H9 (cell line): ENCODE measurements around the gene ATP1A3. TPM values are rescaled to one million over a fixed set of nuclear protein-coding genes. Genes with fewer than 3 reads are reported as not detected.

Experiments used
- DNase-seq: peaks from one replicate; pipeline ENCODE4 v3.0.0-alpha.2; 2017
- H2AFZ ChIP-seq: one replicate; pipeline ENCODE4 v1.6.1; 2013; ENCODE audit warnings: mild to moderate bottlenecking, low read length, control low read depth, moderate library complexity
- H2AK5ac ChIP-seq: 2 replicates; pipeline ENCODE4 v1.6.1; 2013; ENCODE audit warnings: low read length, control low read depth, mixed read lengths; ENCODE audit not compliant: insufficient read length
- H2BK120ac ChIP-seq: one replicate; pipeline ENCODE4 v1.6.1; 2013; ENCODE audit warnings: low read depth, mild to moderate bottlenecking, low read length, control low read depth, inconsistent platforms; ENCODE audit not compliant: poor library complexity, severe bottlenecking
- H2BK12ac ChIP-seq: 2 replicates; pipeline ENCODE4 v1.6.1; 2013; ENCODE audit warnings: low read length, control low read depth, mixed read lengths, low read depth; ENCODE audit not compliant: insufficient read length
- H2BK15ac ChIP-seq: 2 replicates; pipeline ENCODE4 v1.6.1; 2013; ENCODE audit warnings: low read depth, low read length, control low read depth
- H2BK20ac ChIP-seq: one replicate; pipeline ENCODE4 v1.6.1; 2013; ENCODE audit warnings: low read depth, mild to moderate bottlenecking, low read length, control low read depth, inconsistent platforms; ENCODE audit not compliant: poor library complexity, severe bottlenecking
- H2BK5ac ChIP-seq: 2 replicates; pipeline ENCODE4 v1.6.1; 2013; ENCODE audit warnings: low read length, control low read depth, mixed read lengths; ENCODE audit not compliant: insufficient read length
- H3K14ac ChIP-seq: 2 replicates; pipeline ENCODE4 v1.6.1; 2013; ENCODE audit warnings: low read length, control low read depth; ENCODE audit not compliant: insufficient read depth
- H3K18ac ChIP-seq: 2 replicates; pipeline ENCODE4 v1.6.1; 2013; ENCODE audit warnings: low read depth, mild to moderate bottlenecking, mixed read lengths, low read length, control low read depth; ENCODE audit not compliant: insufficient read length
- H3K23ac ChIP-seq: 2 replicates; pipeline ENCODE4 v1.6.1; 2013; ENCODE audit warnings: low read length, control low read depth, mixed read lengths, low read depth; ENCODE audit not compliant: insufficient read length
- H3K23me2 ChIP-seq: 2 replicates; pipeline ENCODE4 v1.6.1; 2013; ENCODE audit warnings: low read depth, mild to moderate bottlenecking, mixed read lengths, low read length, control low read depth; ENCODE audit not compliant: insufficient read length, poor library complexity, severe bottlenecking
- H3K27ac ChIP-seq: 2 replicates; pipeline ENCODE4 v1.5.1; 2013; ENCODE audit warnings: low read length, control low read depth, mixed read lengths, low read depth; ENCODE audit not compliant: insufficient read length
- H3K27me3 ChIP-seq: 2 replicates; pipeline ENCODE4 v1.6.1; 2013; ENCODE audit warnings: low read length, control low read depth, inconsistent platforms; ENCODE audit not compliant: insufficient read depth
- H3K4ac ChIP-seq: 2 replicates; pipeline ENCODE4 v1.6.1; 2013; ENCODE audit warnings: low read depth, mild to moderate bottlenecking, control low read depth, inconsistent platforms, low read length, moderate library complexity
- H3K4me1 ChIP-seq: 2 replicates; pipeline ENCODE4 v1.6.1; 2013; ENCODE audit warnings: low read length, control low read depth, inconsistent platforms; ENCODE audit not compliant: insufficient read depth
- H3K4me2 ChIP-seq: 2 replicates; pipeline ENCODE4 v1.6.1; 2013; ENCODE audit warnings: low read length, control low read depth, mixed read lengths; ENCODE audit not compliant: insufficient read length, insufficient read depth
- H3K56ac ChIP-seq: 2 replicates; pipeline ENCODE4 v1.6.1; 2013; ENCODE audit warnings: low read depth, mild to moderate bottlenecking, mixed read lengths, low read length, control low read depth; ENCODE audit not compliant: insufficient read length
- H3K79me1 ChIP-seq: 2 replicates; pipeline ENCODE4 v1.6.1; 2013; ENCODE audit warnings: low read depth, mild to moderate bottlenecking, moderate library complexity, low read length, control low read depth, inconsistent platforms; ENCODE audit not compliant: insufficient read depth, poor library complexity, severe bottlenecking
- H3K79me2 ChIP-seq: 2 replicates; pipeline ENCODE4 v1.6.1; 2013; ENCODE audit warnings: low read length, control low read depth, inconsistent platforms; ENCODE audit not compliant: insufficient read depth
- H3K9ac ChIP-seq: 2 replicates; pipeline ENCODE4 v1.6.1; 2013; ENCODE audit warnings: low read length, control low read depth, mixed read lengths; ENCODE audit not compliant: insufficient read length; ENCODE audit errors: extremely low read depth
- H3K9me3 ChIP-seq: one replicate; pipeline ENCODE4 v1.6.1; 2013; ENCODE audit warnings: low read depth, low read length, inconsistent platforms; ENCODE audit not compliant: control insufficient read depth
- H3T11ph ChIP-seq: one replicate; pipeline ENCODE4 v1.6.1; 2013; ENCODE audit warnings: mild to moderate bottlenecking, low read length, control low read depth, inconsistent platforms
- H4K20me1 ChIP-seq: one replicate; pipeline ENCODE4 v1.6.1; 2013; ENCODE audit not compliant: control insufficient read depth, insufficient read length, insufficient read depth
- H4K5ac ChIP-seq: 2 replicates; pipeline ENCODE4 v1.6.1; 2013; ENCODE audit warnings: low read depth, mild to moderate bottlenecking, mixed read lengths, low read length, control low read depth; ENCODE audit not compliant: insufficient read length
- H4K8ac ChIP-seq: replicated peaks from 2 replicates; pipeline ENCODE4 v1.6.1; 2013; ENCODE audit warnings: low read length, control low read depth, mixed read lengths, low read depth; ENCODE audit not compliant: insufficient read length
- H4K91ac ChIP-seq: 2 replicates; pipeline ENCODE4 v1.6.1; 2013; ENCODE audit warnings: low read depth, mild to moderate bottlenecking, moderate library complexity, mixed read lengths, low read length, control low read depth; ENCODE audit not compliant: insufficient read length
- H3K27ac Mint-ChIP-seq, 3 experiments: 2 replicates in 2 of 3; 3 replicates in 1 of 3; pipeline ENCODE4 v1.8.0; 2020 to 2021; ENCODE audit warnings: mixed read lengths in 3 of 3, mild to moderate bottlenecking in 1 of 3, moderate library complexity in 1 of 3
- H3K27me3 Mint-ChIP-seq: 2 replicates; pipeline ENCODE4 v1.8.0; 2021; ENCODE audit warnings: low read depth, mild to moderate bottlenecking, moderate library complexity, mixed read lengths
- H3K36me3 Mint-ChIP-seq, 3 experiments: 2 replicates in 2 of 3; 3 replicates in 1 of 3; pipeline ENCODE4 v1.8.0; 2020 to 2021; ENCODE audit warnings: low read depth in 3 of 3, mixed read lengths in 3 of 3; ENCODE audit not compliant: insufficient read depth in 1 of 3
- H3K4me1 Mint-ChIP-seq, 2 experiments: 2 replicates each; pipeline ENCODE4 v1.8.0; 2020; ENCODE audit warnings: mixed read lengths in 2 of 2
- H3K4me3 Mint-ChIP-seq, 2 experiments: 2 replicates in 1 of 2; 3 replicates in 1 of 2; pipeline ENCODE4 v1.8.0; 2020 to 2021; ENCODE audit warnings: mild to moderate bottlenecking in 2 of 2, mixed read lengths in 2 of 2, moderate library complexity in 1 of 2
- H3K9me3 Mint-ChIP-seq, 2 experiments: 2 replicates in 1 of 2; 3 replicates in 1 of 2; pipeline ENCODE4 v1.8.0; 2020; ENCODE audit warnings: mild to moderate bottlenecking in 2 of 2, mixed read lengths in 2 of 2, moderate library complexity in 1 of 2
- CTCF ChIP-seq: fragments of 200-600 bp; sonication (generic); conservative IDR thresholded peaks from 3 replicates; pipeline ENCODE4 v1.8.0; 2021; ENCODE audit warnings: antibody characterized with exemption, mild to moderate bottlenecking
- WGBS: extraction: QIAGEN DNeasy Blood & Tissue Kit; methylation state at CpG from one replicate; pipeline ENCODE4 v1.1.7; 2013; ENCODE audit warnings: missing lambda C conversion rate, low lambda C conversion rate, mixed read lengths; ENCODE audit not compliant: insufficient read length; ENCODE audit errors: extremely low coverage; 5-methylcytosine and 5-hydroxymethylcytosine counted together
- total RNA-seq: library from RNA; stranded (reverse); gene quantifications from 2 replicates; pipeline ENCODE4 v1.2.1, GENCODE V29; 2021

ATP1A3 gene
- total RNA-seq, 1 experiment from 2014 or later, result 11.6 TPM

GRCh38 chr19:41924151-41925145 lies 69.6 kb downstream of the ATP1A3 start:
- Histone ChIP-seq H3K27ac (no peak overlapping the region), H3K9me3 (no peaks in the 10 kb centered on the region), H3K4me1 (peaks cover 5% of the 10 kb centered on the region; the same call in 1 of the 2 replicates), H4K8ac (no peak overlapping the region), H3K27me3 (peaks cover 91% of the 10 kb centered on the region), H4K91ac (no peak overlapping the region), H3K18ac (no peak overlapping the region), H2BK120ac (no peak overlapping the region), H3K23ac (no peak overlapping the region), H3K4ac (no peak overlapping the region), H4K5ac (no peak overlapping the region), H4K20me1 (peaks cover 2% of the 10 kb centered on the region), H3K14ac (no peak overlapping the region), H3K79me1 (no peaks in the 10 kb centered on the region), H2BK20ac (no peak overlapping the region), H3K23me2 (peaks cover 2% of the 10 kb centered on the region), H3K4me2 (no peak overlapping the region), H2BK5ac (no peak overlapping the region), H2AFZ (no peak overlapping the region), H3T11ph (no peak overlapping the region), H2BK12ac (no peak overlapping the region), H2BK15ac (no peak overlapping the region), H2AK5ac (no peak overlapping the region), H3K56ac (no peak overlapping the region), H3K9ac (no peak overlapping the region), H3K79me2 (no peaks in the 10 kb centered on the region)
- no peak for DNase-seq
- Mint-ChIP-seq H3K36me3 (no peaks in the 10 kb centered on the region), H3K4me1 (peaks cover 7 to 25% of the 10 kb centered on the region in 2 experiments), H3K27me3 (peaks cover 16% of the 10 kb centered on the region), H3K4me3 (no peak overlapping the region), H3K9me3 (peaks cover 0 to 3% of the 10 kb centered on the region in 2 experiments; a peak in 3 of 5 replicates), H3K27ac (no peak overlapping the region)
- no peak for TF ChIP-seq CTCF
- WGBS, result no CpG with 5 or more reads among the region's 13 CpGs
